GM23338 (cell line): ENCODE results near the gene RNF212B. TPM values are rescaled to one million over a fixed set of nuclear protein-coding genes. Genes with fewer than 3 reads are reported as not detected.

Experiments used
- ATAC-seq: fragments of 200-7000 bp; cut with Tn5 transposase; 3 replicates; pipeline ENCODE4 v1.9.1; 2020
- DNase-seq: peaks from one replicate; pipeline ENCODE4 v3.0.0-alpha.2; 2015; ENCODE audit warnings: low spot score
- H2AFZ ChIP-seq: fragments of 200-600 bp; sonication (generic); 2 replicates; pipeline ENCODE4 v1.8.0; 2016; ENCODE audit warnings: antibody characterized with exemption, mild to moderate bottlenecking, moderate library complexity
- H3F3A ChIP-seq: fragments of 200-600 bp; sonication (generic); replicated peaks from 2 replicates; pipeline ENCODE4 v1.8.0; 2017; ENCODE audit warnings: antibody characterized with exemption, mixed run types, low read depth
- H3K27ac ChIP-seq: fragments of 200-600 bp; sonication (generic); 2 replicates; pipeline ENCODE4 v1.6.1; 2016; ENCODE audit warnings: low read depth
- H3K27me3 ChIP-seq: fragments of 200-600 bp; sonication (generic); 2 replicates; pipeline ENCODE4 v1.8.0; 2016; ENCODE audit warnings: mild to moderate bottlenecking, mixed run types, moderate library complexity; ENCODE audit not compliant: insufficient read depth
- H3K36me3 ChIP-seq: fragments of 200-600 bp; sonication (generic); 2 replicates; pipeline ENCODE4 v1.8.0; 2016; ENCODE audit warnings: mild to moderate bottlenecking; ENCODE audit not compliant: insufficient read depth
- H3K4me1 ChIP-seq: fragments of 200-600 bp; sonication (generic); 2 replicates; pipeline ENCODE4 v1.8.0; 2016; ENCODE audit warnings: mild to moderate bottlenecking, moderate library complexity; ENCODE audit not compliant: insufficient read depth
- H3K4me2 ChIP-seq: fragments of 200-600 bp; sonication (generic); 2 replicates; pipeline ENCODE4 v1.7.1; 2017; ENCODE audit warnings: mixed run types
- H3K4me3 ChIP-seq: fragments of 200-600 bp; sonication (generic); 2 replicates; pipeline ENCODE4 v1.6.1; 2016; ENCODE audit warnings: mixed run types
- H3K79me2 ChIP-seq: fragments of 200-600 bp; sonication (generic); replicated peaks from 2 replicates; pipeline ENCODE4 v1.8.0; 2017; ENCODE audit warnings: mild to moderate bottlenecking; ENCODE audit not compliant: insufficient read depth
- H3K9me2 ChIP-seq: fragments of 200-600 bp; sonication (generic); 2 replicates; pipeline ENCODE4 v1.8.0; 2017; ENCODE audit not compliant: insufficient read depth
- H4K20me1 ChIP-seq: fragments of 200-600 bp; sonication (generic); replicated peaks from 2 replicates; pipeline ENCODE4 v1.8.0; 2017; ENCODE audit warnings: mild to moderate bottlenecking; ENCODE audit not compliant: insufficient read depth
- H3K27ac Mint-ChIP-seq: 2 replicates; pipeline ENCODE4 v1.8.0; 2020; ENCODE audit warnings: inconsistent platforms, mild to moderate bottlenecking, moderate library complexity, mixed read lengths
- H3K27me3 Mint-ChIP-seq: 3 replicates; pipeline ENCODE4 v1.8.0; 2022; ENCODE audit warnings: low read depth, mild to moderate bottlenecking, moderate library complexity, mixed read lengths, inconsistent platforms; ENCODE audit not compliant: insufficient read depth, poor library complexity
- H3K36me3 Mint-ChIP-seq: 3 replicates; pipeline ENCODE4 v1.8.0; 2021; ENCODE audit warnings: low read depth, mild to moderate bottlenecking, inconsistent platforms, moderate library complexity, mixed read lengths
- H3K4me1 Mint-ChIP-seq: 3 replicates; pipeline ENCODE4 v1.8.0; 2020; ENCODE audit warnings: mild to moderate bottlenecking, inconsistent platforms, mixed read lengths
- H3K4me3 Mint-ChIP-seq: 3 replicates; pipeline ENCODE4 v1.8.0; 2021; ENCODE audit warnings: moderate library complexity, mild to moderate bottlenecking, inconsistent platforms, mixed read lengths
- H3K9me3 Mint-ChIP-seq: 3 replicates; pipeline ENCODE4 v1.8.0; 2020; ENCODE audit warnings: moderate library complexity, mild to moderate bottlenecking, inconsistent platforms, mixed read lengths
- CREB1 ChIP-seq: fragments of 250-450 bp; sonication (Bioruptor Pico); IDR thresholded peaks from 2 replicates; pipeline ENCODE4 v1.5.0; 2020; ENCODE audit warnings: low read depth, mild to moderate bottlenecking, moderate library complexity
- EZH2 ChIP-seq: fragments of 200-600 bp; sonication (generic); IDR thresholded peaks from one replicate; pipeline ENCODE4 v1.8.0; 2017; ENCODE audit warnings: antibody characterized with exemption, mild to moderate bottlenecking, low read depth; ENCODE audit not compliant: unreplicated experiment
- EZH2phosphoT487 ChIP-seq: fragments of 200-600 bp; sonication (generic); IDR thresholded peaks from one replicate; pipeline ENCODE4 v1.8.1; 2018; ENCODE audit warnings: antibody characterized with exemption; ENCODE audit not compliant: unreplicated experiment
- JUNB ChIP-seq: IDR thresholded peaks from one replicate; pipeline ENCODE4 v1.6.1; 2016; ENCODE audit warnings: antibody characterized with exemption; ENCODE audit not compliant: unreplicated experiment
- NANOG ChIP-seq: IDR thresholded peaks from 2 replicates; pipeline ENCODE4 v1.6.1; 2016; ENCODE audit warnings: antibody characterized with exemption, borderline replicate concordance
- POLR2AphosphoS5 ChIP-seq: IDR thresholded peaks from 2 replicates; pipeline ENCODE4 v1.6.1; 2016; ENCODE audit warnings: antibody characterized with exemption, low read depth
- STAT1 ChIP-seq: IDR thresholded peaks from one replicate; pipeline ENCODE4 v1.6.1; 2016; ENCODE audit warnings: antibody characterized with exemption; ENCODE audit not compliant: unreplicated experiment
- ZNF114 ChIP-seq: fragments of 250-450 bp; sonication (Bioruptor Pico); IDR thresholded peaks from 2 replicates; pipeline ENCODE4 v1.5.0; 2020; ENCODE audit warnings: mild to moderate bottlenecking, moderate library complexity
- ZNF331 ChIP-seq: fragments of 250-450 bp; sonication (Bioruptor Pico); IDR thresholded peaks from 2 replicates; pipeline ENCODE4 v1.5.0; 2020; ENCODE audit warnings: low read depth, mild to moderate bottlenecking, moderate library complexity
- polyA plus RNA-seq: library from polyadenylated mRNA; unstranded; fragments of >200 nt; fragmentation: Nextera tagmentation; extraction: Ambion mirVana; gene quantifications from 2 replicates; pipeline ENCODE4 v1.2.1, GENCODE V29; 2016
- total RNA-seq: library from RNA; depleted of rRNA; stranded (reverse); fragments of >200 nt; shearing (Covaris generic); gene quantifications from 2 replicates; pipeline ENCODE4 v1.2.3, GENCODE V29; 2014
- TF ChIP-seq, protein P1 (sequence below): IDR thresholded peaks from one replicate; pipeline ENCODE4 v1.6.1; 2018; ENCODE audit warnings: antibody characterized with exemption; ENCODE audit not compliant: unreplicated experiment
- TF ChIP-seq, protein P2 (sequence below): fragments of 250-450 bp; sonication (Bioruptor Pico); IDR thresholded peaks from 2 replicates; pipeline ENCODE4 v1.5.0; 2020; ENCODE audit warnings: mild to moderate bottlenecking, moderate library complexity
- TF ChIP-seq, protein P3 (sequence below), 2 experiments: fragments of 200-600 bp in 1 of 2; sonication (generic) in 1 of 2; conservative IDR thresholded peaks; 2 replicates each; pipeline versions ENCODE4 v1.5.1 to v1.6.1; 2016 to 2017; ENCODE audit warnings: antibody characterized with exemption in 2 of 2, low read depth in 2 of 2, mild to moderate bottlenecking in 2 of 2, moderate library complexity in 1 of 2
- TF ChIP-seq, protein P4 (sequence below): IDR thresholded peaks from 2 replicates; pipeline ENCODE4 v1.6.1; 2016; ENCODE audit warnings: antibody characterized with exemption

The RNF212B gene
- total and polyA plus RNA-seq, 2 experiments from 2014 or later: not detected

DNA sequence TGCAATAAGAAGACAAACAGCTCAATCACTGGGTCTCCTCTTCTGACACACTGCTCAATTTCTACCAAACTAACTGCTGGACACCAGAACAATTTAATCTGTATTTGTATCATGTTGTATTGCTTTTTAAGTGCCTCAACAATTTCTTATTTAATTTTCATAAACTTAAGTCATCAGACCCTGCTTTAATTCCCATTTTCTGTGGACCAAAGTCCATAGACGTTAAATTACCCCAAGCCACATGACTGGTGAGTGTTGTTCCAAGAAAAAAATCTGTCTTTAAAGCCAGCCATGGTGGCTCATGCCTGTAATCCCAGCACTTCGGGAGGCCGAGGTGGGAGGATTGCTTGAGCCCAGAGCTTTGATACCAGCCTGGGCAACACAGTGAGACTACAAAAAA, 39.5 kb downstream of the RNF212B start:
- Histone ChIP-seq H3K9me2 (no peaks in the 10 kb centered on the region), H3K79me2 (no peaks in the 10 kb centered on the region), H3K4me1 (peaks cover 10% of the 10 kb centered on the region; the same call in 1 of the 2 replicates), H3F3A (peaks cover 8% of the 10 kb centered on the region; the same call in 1 of the 2 replicates), H4K20me1 (peaks cover 9% of the 10 kb centered on the region), H3K27ac (no peak overlapping the region), H3K4me3 (no peak overlapping the region), H2AFZ (no peak overlapping the region), H3K4me2 (no peak overlapping the region), H3K36me3 (no peaks in the 10 kb centered on the region), H3K27me3 (peaks cover 77% of the 10 kb centered on the region)
- Mint-ChIP-seq H3K36me3 (peaks cover 18% of the 10 kb centered on the region), H3K27me3 (peaks cover 34% of the 10 kb centered on the region), H3K27ac (no peak overlapping the region), H3K9me3 (peaks cover 4% of the 10 kb centered on the region; the same call in 2 of the 3 replicates), H3K4me1 (peaks cover 11% of the 10 kb centered on the region), H3K4me3 (no peak overlapping the region)
- DNase-seq: no peak
- ATAC-seq: no peak
- TF ChIP-seq, protein P1, sequence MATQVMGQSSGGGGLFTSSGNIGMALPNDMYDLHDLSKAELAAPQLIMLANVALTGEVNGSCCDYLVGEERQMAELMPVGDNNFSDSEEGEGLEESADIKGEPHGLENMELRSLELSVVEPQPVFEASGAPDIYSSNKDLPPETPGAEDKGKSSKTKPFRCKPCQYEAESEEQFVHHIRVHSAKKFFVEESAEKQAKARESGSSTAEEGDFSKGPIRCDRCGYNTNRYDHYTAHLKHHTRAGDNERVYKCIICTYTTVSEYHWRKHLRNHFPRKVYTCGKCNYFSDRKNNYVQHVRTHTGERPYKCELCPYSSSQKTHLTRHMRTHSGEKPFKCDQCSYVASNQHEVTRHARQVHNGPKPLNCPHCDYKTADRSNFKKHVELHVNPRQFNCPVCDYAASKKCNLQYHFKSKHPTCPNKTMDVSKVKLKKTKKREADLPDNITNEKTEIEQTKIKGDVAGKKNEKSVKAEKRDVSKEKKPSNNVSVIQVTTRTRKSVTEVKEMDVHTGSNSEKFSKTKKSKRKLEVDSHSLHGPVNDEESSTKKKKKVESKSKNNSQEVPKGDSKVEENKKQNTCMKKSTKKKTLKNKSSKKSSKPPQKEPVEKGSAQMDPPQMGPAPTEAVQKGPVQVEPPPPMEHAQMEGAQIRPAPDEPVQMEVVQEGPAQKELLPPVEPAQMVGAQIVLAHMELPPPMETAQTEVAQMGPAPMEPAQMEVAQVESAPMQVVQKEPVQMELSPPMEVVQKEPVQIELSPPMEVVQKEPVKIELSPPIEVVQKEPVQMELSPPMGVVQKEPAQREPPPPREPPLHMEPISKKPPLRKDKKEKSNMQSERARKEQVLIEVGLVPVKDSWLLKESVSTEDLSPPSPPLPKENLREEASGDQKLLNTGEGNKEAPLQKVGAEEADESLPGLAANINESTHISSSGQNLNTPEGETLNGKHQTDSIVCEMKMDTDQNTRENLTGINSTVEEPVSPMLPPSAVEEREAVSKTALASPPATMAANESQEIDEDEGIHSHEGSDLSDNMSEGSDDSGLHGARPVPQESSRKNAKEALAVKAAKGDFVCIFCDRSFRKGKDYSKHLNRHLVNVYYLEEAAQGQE: no peak
- TF ChIP-seq CREB1 (CRISPR knock-in tag) (no peak), ZNF114 (CRISPR knock-in tag) (no peak), STAT1 (no peak), ZNF331 (no peak), EZH2 (no peak), JUNB (no peak), NANOG (no peak), POLR2AphosphoS5 (no peak), EZH2phosphoT487 (no peak)
- TF ChIP-seq, protein P2, sequence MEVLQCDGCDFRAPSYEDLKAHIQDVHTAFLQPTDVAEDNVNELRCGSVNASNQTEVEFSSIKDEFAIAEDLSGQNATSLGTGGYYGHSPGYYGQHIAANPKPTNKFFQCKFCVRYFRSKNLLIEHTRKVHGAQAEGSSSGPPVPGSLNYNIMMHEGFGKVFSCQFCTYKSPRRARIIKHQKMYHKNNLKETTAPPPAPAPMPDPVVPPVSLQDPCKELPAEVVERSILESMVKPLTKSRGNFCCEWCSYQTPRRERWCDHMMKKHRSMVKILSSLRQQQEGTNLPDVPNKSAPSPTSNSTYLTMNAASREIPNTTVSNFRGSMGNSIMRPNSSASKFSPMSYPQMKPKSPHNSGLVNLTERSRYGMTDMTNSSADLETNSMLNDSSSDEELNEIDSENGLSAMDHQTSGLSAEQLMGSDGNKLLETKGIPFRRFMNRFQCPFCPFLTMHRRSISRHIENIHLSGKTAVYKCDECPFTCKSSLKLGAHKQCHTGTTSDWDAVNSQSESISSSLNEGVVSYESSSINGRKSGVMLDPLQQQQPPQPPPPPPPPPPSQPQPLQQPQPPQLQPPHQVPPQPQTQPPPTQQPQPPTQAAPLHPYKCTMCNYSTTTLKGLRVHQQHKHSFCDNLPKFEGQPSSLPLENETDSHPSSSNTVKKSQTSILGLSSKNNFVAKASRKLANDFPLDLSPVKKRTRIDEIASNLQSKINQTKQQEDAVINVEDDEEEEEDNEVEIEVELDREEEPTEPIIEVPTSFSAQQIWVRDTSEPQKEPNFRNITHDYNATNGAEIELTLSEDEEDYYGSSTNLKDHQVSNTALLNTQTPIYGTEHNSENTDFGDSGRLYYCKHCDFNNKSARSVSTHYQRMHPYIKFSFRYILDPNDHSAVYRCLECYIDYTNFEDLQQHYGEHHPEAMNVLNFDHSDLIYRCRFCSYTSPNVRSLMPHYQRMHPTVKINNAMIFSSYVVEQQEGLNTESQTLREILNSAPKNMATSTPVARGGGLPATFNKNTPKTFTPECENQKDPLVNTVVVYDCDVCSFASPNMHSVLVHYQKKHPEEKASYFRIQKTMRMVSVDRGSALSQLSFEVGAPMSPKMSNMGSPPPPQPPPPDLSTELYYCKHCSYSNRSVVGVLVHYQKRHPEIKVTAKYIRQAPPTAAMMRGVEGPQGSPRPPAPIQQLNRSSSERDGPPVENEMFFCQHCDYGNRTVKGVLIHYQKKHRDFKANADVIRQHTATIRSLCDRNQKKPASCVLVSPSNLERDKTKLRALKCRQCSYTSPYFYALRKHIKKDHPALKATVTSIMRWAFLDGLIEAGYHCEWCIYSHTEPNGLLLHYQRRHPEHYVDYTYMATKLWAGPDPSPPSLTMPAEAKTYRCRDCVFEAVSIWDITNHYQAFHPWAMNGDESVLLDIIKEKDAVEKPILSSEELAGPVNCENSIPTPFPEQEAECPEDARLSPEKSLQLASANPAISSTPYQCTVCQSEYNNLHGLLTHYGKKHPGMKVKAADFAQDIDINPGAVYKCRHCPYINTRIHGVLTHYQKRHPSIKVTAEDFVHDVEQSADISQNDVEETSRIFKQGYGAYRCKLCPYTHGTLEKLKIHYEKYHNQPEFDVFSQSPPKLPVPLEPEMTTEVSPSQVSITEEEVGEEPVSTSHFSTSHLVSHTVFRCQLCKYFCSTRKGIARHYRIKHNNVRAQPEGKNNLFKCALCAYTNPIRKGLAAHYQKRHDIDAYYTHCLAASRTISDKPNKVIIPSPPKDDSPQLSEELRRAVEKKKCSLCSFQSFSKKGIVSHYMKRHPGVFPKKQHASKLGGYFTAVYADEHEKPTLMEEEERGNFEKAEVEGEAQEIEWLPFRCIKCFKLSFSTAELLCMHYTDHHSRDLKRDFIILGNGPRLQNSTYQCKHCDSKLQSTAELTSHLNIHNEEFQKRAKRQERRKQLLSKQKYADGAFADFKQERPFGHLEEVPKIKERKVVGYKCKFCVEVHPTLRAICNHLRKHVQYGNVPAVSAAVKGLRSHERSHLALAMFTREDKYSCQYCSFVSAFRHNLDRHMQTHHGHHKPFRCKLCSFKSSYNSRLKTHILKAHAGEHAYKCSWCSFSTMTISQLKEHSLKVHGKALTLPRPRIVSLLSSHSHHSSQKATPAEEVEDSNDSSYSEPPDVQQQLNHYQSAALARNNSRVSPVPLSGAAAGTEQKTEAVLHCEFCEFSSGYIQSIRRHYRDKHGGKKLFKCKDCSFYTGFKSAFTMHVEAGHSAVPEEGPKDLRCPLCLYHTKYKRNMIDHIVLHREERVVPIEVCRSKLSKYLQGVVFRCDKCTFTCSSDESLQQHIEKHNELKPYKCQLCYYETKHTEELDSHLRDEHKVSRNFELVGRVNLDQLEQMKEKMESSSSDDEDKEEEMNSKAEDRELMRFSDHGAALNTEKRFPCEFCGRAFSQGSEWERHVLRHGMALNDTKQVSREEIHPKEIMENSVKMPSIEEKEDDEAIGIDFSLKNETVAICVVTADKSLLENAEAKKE (CRISPR knock-in tag): no peak
- TF ChIP-seq, protein P3, sequence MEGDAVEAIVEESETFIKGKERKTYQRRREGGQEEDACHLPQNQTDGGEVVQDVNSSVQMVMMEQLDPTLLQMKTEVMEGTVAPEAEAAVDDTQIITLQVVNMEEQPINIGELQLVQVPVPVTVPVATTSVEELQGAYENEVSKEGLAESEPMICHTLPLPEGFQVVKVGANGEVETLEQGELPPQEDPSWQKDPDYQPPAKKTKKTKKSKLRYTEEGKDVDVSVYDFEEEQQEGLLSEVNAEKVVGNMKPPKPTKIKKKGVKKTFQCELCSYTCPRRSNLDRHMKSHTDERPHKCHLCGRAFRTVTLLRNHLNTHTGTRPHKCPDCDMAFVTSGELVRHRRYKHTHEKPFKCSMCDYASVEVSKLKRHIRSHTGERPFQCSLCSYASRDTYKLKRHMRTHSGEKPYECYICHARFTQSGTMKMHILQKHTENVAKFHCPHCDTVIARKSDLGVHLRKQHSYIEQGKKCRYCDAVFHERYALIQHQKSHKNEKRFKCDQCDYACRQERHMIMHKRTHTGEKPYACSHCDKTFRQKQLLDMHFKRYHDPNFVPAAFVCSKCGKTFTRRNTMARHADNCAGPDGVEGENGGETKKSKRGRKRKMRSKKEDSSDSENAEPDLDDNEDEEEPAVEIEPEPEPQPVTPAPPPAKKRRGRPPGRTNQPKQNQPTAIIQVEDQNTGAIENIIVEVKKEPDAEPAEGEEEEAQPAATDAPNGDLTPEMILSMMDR (conservative IDR thresholded peaks at IDR 0.05; ENCODE audit: low read depth in 2 of 2): no peak
- TF ChIP-seq, protein P4, sequence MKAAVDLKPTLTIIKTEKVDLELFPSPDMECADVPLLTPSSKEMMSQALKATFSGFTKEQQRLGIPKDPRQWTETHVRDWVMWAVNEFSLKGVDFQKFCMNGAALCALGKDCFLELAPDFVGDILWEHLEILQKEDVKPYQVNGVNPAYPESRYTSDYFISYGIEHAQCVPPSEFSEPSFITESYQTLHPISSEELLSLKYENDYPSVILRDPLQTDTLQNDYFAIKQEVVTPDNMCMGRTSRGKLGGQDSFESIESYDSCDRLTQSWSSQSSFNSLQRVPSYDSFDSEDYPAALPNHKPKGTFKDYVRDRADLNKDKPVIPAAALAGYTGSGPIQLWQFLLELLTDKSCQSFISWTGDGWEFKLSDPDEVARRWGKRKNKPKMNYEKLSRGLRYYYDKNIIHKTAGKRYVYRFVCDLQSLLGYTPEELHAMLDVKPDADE: no peak
